Ishikawa (cell line): ENCODE measurements around the gene VPS39.

Source experiments
- CEBPB ChIP-seq: IDR thresholded peaks from 2 replicates; pipeline ENCODE4 v1.6.1; 2012
- CREB1 ChIP-seq: IDR thresholded peaks from 2 replicates; pipeline ENCODE4 v1.6.1; 2012; ENCODE audit warnings: low read depth
- EGR1 ChIP-seq: IDR thresholded peaks from 2 replicates; pipeline ENCODE4 v1.6.1; 2012
- EP300 ChIP-seq: IDR thresholded peaks from 2 replicates; pipeline ENCODE4 v1.6.1; 2012; ENCODE audit warnings: borderline replicate concordance
- FOXM1 ChIP-seq: IDR thresholded peaks from 2 replicates; pipeline ENCODE4 v1.6.1; 2012; ENCODE audit warnings: low read depth, borderline replicate concordance
- MAX ChIP-seq: IDR thresholded peaks from 2 replicates; pipeline ENCODE4 v1.6.1; 2012
- NFIC ChIP-seq: IDR thresholded peaks from 2 replicates; pipeline ENCODE4 v1.6.1; 2012
- RAD21 ChIP-seq: IDR thresholded peaks from 2 replicates; pipeline ENCODE4 v1.6.1; 2012; ENCODE audit warnings: low read depth
- REST ChIP-seq: IDR thresholded peaks from 2 replicates; pipeline ENCODE4 v1.6.1; 2012; ENCODE audit warnings: low read depth, mild to moderate bottlenecking
- TAF1 ChIP-seq: IDR thresholded peaks from 2 replicates; pipeline ENCODE4 v1.6.1; 2012; ENCODE audit warnings: low read depth, mild to moderate bottlenecking
- TCF12 ChIP-seq: IDR thresholded peaks from 2 replicates; pipeline ENCODE4 v1.6.1; 2012; ENCODE audit warnings: low read depth
- TEAD4 ChIP-seq: IDR thresholded peaks from 2 replicates; pipeline ENCODE4 v1.6.1; 2012
- USF1 ChIP-seq: IDR thresholded peaks from 2 replicates; pipeline ENCODE4 v1.6.1; 2012
- YY1 ChIP-seq: IDR thresholded peaks from 2 replicates; pipeline ENCODE4 v1.6.1; 2012; ENCODE audit warnings: low read depth
- ZBTB7A ChIP-seq: IDR thresholded peaks from 2 replicates; pipeline ENCODE4 v1.6.1; 2012; ENCODE audit warnings: low read depth

VPS39 gene

GRCh38 chr15:42149493-42150218 is 58.4 kb downstream of the VPS39 start:
- no peak for TF ChIP-seq FOXM1
- no peak for TF ChIP-seq EP300
- no peak for TF ChIP-seq ZBTB7A
- TF ChIP-seq RAD21 = no peak
- TF ChIP-seq USF1 = no peak
- no peak for TF ChIP-seq REST
- TF ChIP-seq YY1 = no peak
- no peak for TF ChIP-seq TEAD4
- no peak for TF ChIP-seq NFIC
- TF ChIP-seq CREB1 = no peak
- no peak for TF ChIP-seq TCF12
- no peak for TF ChIP-seq CEBPB
- no peak for TF ChIP-seq EGR1
- no peak for TF ChIP-seq TAF1
- no peak for TF ChIP-seq MAX

GRCh38 chr15:42148808-42149492 is 59.2 kb downstream of the VPS39 start:
- TF ChIP-seq YY1 = no peak
- TF ChIP-seq MAX = no peak
- TF ChIP-seq TCF12 = no peak

- TF ChIP-seq REST (no peak), EGR1 (no peak)
These were observed 60.7 kb downstream of the VPS39 start for GRCh38 chr15:42147431-42147735.

GRCh38 chr15:42146551-42147430 is 61.3 kb downstream of the VPS39 start:
- TF ChIP-seq USF1 = no peak
- TF ChIP-seq YY1 = no peak
- no peak for TF ChIP-seq TAF1
- TF ChIP-seq REST = no peak
- TF ChIP-seq FOXM1 = no peak
- TF ChIP-seq TCF12 = no peak
- TF ChIP-seq CEBPB = no peak
- TF ChIP-seq EP300 = no peak
- TF ChIP-seq MAX = no peak
- TF ChIP-seq RAD21 = no peak
- no peak for TF ChIP-seq NFIC
- no peak for TF ChIP-seq ZBTB7A
- no peak for TF ChIP-seq TEAD4
- no peak for TF ChIP-seq EGR1
